Activated naive CD4-positive, alpha-beta T cell treated with anti-CD3 and anti-CD28 coated beads for 36 hours (primary cell): ENCODE data around the gene PRDM1. TPM values are rescaled to one million over a fixed set of nuclear protein-coding genes. Genes with fewer than 3 reads are reported as not detected.
A peak's percentile ranks its signal among the peaks of the same experiment; 100 is the strongest.

Experiments used
- CTCF ChIA-PET: fragments of 350-600 bp; sonication (Branson Sonifier 250); formaldehyde crosslinking; loops from one replicate; lab custom pipeline; 2021; ENCODE audit warnings: antibody characterized with exemption; lab: Charles Lee
- DNase-seq: peaks from one replicate; pipeline ENCODE4 v3.0.0-alpha.2; 2020
- H3K27ac Mint-ChIP-seq: one replicate; pipeline ENCODE4 v1.8.0; 2021; ENCODE audit warnings: mild to moderate bottlenecking, mixed read lengths
- H3K27me3 Mint-ChIP-seq: one replicate; pipeline ENCODE4 v1.8.0; 2021; ENCODE audit warnings: low read depth, mixed read lengths
- H3K36me3 Mint-ChIP-seq: one replicate; pipeline ENCODE4 v1.8.0; 2021; ENCODE audit warnings: low read depth, mixed read lengths
- H3K4me1 Mint-ChIP-seq: one replicate; pipeline ENCODE4 v1.8.0; 2021; ENCODE audit warnings: low read depth, mixed read lengths
- H3K4me3 Mint-ChIP-seq: one replicate; pipeline ENCODE4 v1.8.0; 2021; ENCODE audit warnings: mild to moderate bottlenecking, moderate library complexity, mixed read lengths
- H3K9me3 Mint-ChIP-seq: one replicate; pipeline ENCODE4 v1.8.0; 2021; ENCODE audit warnings: mixed read lengths
- intact Hi-C: fragments of 100-400 bp; cut with micrococcal nuclease; formaldehyde crosslinking; loops from one replicate; pipeline ENCODE4 v1.15.1; 2023
- total RNA-seq, 2 experiments: library from RNA; stranded (reverse); gene quantifications; one replicate each; pipeline ENCODE4 v1.2.3, GENCODE V29; 2021

Gene PRDM1
- total RNA-seq, 2 experiments from 2014 or later = 3.4 to 4.0 TPM

GRCh38 chr6:106134906-106135634 is 48.9 kb downstream of the PRDM1 start:
- no peak overlapping the region for H3K4me3 Mint-ChIP-seq
- H3K4me1 Mint-ChIP-seq = peaks cover 2% of the 10 kb centered on the region
- no peaks in the 10 kb centered on the region for H3K9me3 Mint-ChIP-seq
- CTCF ChIA-PET = interaction anchor here (0.6 to 1.1 kb wide), 2 partner anchors 11 kb away, joined by 3 to 4 read pairs; no protein-coding TSS in a partner anchor
- no peak for DNase-seq
- no peak overlapping the region for H3K27ac Mint-ChIP-seq
- intact Hi-C loops = no loop called here
- H3K27me3 Mint-ChIP-seq = no peaks in the 10 kb centered on the region
- no peaks in the 10 kb centered on the region for H3K36me3 Mint-ChIP-seq

GRCh38 chr6:106135911-106136571 is 49.9 kb downstream of the PRDM1 start:
- intact Hi-C loops = no loop called here
- H3K9me3 Mint-ChIP-seq = no peaks in the 10 kb centered on the region
- CTCF ChIA-PET = interaction anchor here (0.6 to 1.1 kb wide), 2 partner anchors 10 to 12 kb away, joined by 3 to 4 read pairs; no protein-coding TSS in a partner anchor
- H3K4me3 Mint-ChIP-seq = no peak overlapping the region
- peaks cover 2% of the 10 kb centered on the region for H3K4me1 Mint-ChIP-seq
- no peaks in the 10 kb centered on the region for H3K27me3 Mint-ChIP-seq
- DNase-seq = no peak
- no peaks in the 10 kb centered on the region for H3K36me3 Mint-ChIP-seq
- H3K27ac Mint-ChIP-seq = no peak overlapping the region

GRCh38 chr6:106136845-106137244 is 50.7 kb downstream of the PRDM1 start:
- CTCF ChIA-PET = no interaction called here
- Mint-ChIP-seq H3K36me3 (no peaks in the 10 kb centered on the region), H3K4me3 (no peak overlapping the region), H3K27ac (no peak overlapping the region), H3K9me3 (no peaks in the 10 kb centered on the region), H3K27me3 (no peaks in the 10 kb centered on the region), H3K4me1 (peaks cover 10% of the 10 kb centered on the region)
- DNase-seq = no peak
- intact Hi-C loops = no loop called here

- Mint-ChIP-seq H3K27ac (no peak overlapping the region), H3K4me1 (peaks cover 22% of the 10 kb centered on the region), H3K27me3 (no peaks in the 10 kb centered on the region), H3K9me3 (no peaks in the 10 kb centered on the region), H3K4me3 (no peak overlapping the region), H3K36me3 (no peaks in the 10 kb centered on the region)
- CTCF ChIA-PET = interaction anchor here (0.7 kb wide), 1 partner anchor 403 kb away, joined by 6 read pairs; no protein-coding TSS in a partner anchor
- no peak for DNase-seq
- intact Hi-C loops = no loop called here
Observed at GRCh38 chr6:106138151-106138550, 52.0 kb downstream of the PRDM1 start.

- H3K4me1 Mint-ChIP-seq = peaks cover 31% of the 10 kb centered on the region
- peak overlapping the region; percentile 13 for H3K4me3 Mint-ChIP-seq
- H3K27ac Mint-ChIP-seq = peak overlapping the region; percentile 83
- H3K9me3 Mint-ChIP-seq = no peaks in the 10 kb centered on the region
- peak; percentile 75 for DNase-seq
- H3K27me3 Mint-ChIP-seq = no peaks in the 10 kb centered on the region
- intact Hi-C loops = loop anchor here (1.0 to 5.0 kb wide), 7 partner anchors 23 to 659 kb away; no protein-coding TSS in a partner anchor
- CTCF ChIA-PET = interaction anchor here (0.9 to 2.1 kb wide), 8 partner anchors 9 to 82 kb away, joined by 3 to 8 read pairs (median 4); no protein-coding TSS in a partner anchor
- H3K36me3 Mint-ChIP-seq = no peaks in the 10 kb centered on the region
Observed at GRCh38 chr6:106141441-106142237, 55.5 kb downstream of the PRDM1 start.

- no peak overlapping the region for H3K27ac Mint-ChIP-seq
- no peaks in the 10 kb centered on the region for H3K27me3 Mint-ChIP-seq
- CTCF ChIA-PET = interaction anchor here (1.1 to 2.5 kb wide), 2 partner anchors 27 to 52 kb away, joined by 3 to 7 read pairs; no protein-coding TSS in a partner anchor
- intact Hi-C loops = loop anchor here (1.0 to 5.0 kb wide), 2 partner anchors 41 to 661 kb away; no protein-coding TSS in a partner anchor
- peak; percentile 29 for DNase-seq
- H3K9me3 Mint-ChIP-seq = no peaks in the 10 kb centered on the region
- no peak overlapping the region for H3K4me3 Mint-ChIP-seq
- H3K36me3 Mint-ChIP-seq = no peaks in the 10 kb centered on the region
- H3K4me1 Mint-ChIP-seq = peaks cover 31% of the 10 kb centered on the region
Observed at GRCh38 chr6:106142876-106143431, 56.8 kb downstream of the PRDM1 start.

GRCh38 chr6:106143665-106144064 is 57.5 kb downstream of the PRDM1 start:
- H3K27ac Mint-ChIP-seq = no peak overlapping the region
- H3K4me3 Mint-ChIP-seq = no peak overlapping the region
- H3K36me3 Mint-ChIP-seq = no peaks in the 10 kb centered on the region
- DNase-seq = no peak
- no peaks in the 10 kb centered on the region for H3K27me3 Mint-ChIP-seq
- no peaks in the 10 kb centered on the region for H3K9me3 Mint-ChIP-seq
- peaks cover 31% of the 10 kb centered on the region for H3K4me1 Mint-ChIP-seq
- intact Hi-C loops = loop anchor here (5.0 kb wide), 1 partner anchor 661 kb away; no protein-coding TSS in a partner anchor
- CTCF ChIA-PET = interaction anchor here (2.5 kb wide), 1 partner anchor 26 kb away, joined by 7 read pairs; no protein-coding TSS in a partner anchor

- Mint-ChIP-seq H3K4me1 (peaks cover 42% of the 10 kb centered on the region), H3K4me3 (no peak overlapping the region), H3K27me3 (no peaks in the 10 kb centered on the region), H3K36me3 (no peaks in the 10 kb centered on the region), H3K27ac (no peak overlapping the region), H3K9me3 (no peaks in the 10 kb centered on the region)
- intact Hi-C loops = no loop called here
- CTCF ChIA-PET = interaction anchor here (0.7 kb wide), 1 partner anchor 853 kb away, joined by 3 read pairs; no protein-coding TSS in a partner anchor
- DNase-seq = no peak
Observed at GRCh38 chr6:106145144-106145543, 59.0 kb downstream of the PRDM1 start.

- CTCF ChIA-PET = no interaction called here
- Mint-ChIP-seq H3K9me3 (no peaks in the 10 kb centered on the region), H3K4me1 (peaks cover 41% of the 10 kb centered on the region), H3K36me3 (no peaks in the 10 kb centered on the region), H3K27ac (no peak overlapping the region), H3K27me3 (no peaks in the 10 kb centered on the region), H3K4me3 (no peak overlapping the region)
- DNase-seq = peak; percentile 36
- intact Hi-C loops = no loop called here
Observed at GRCh38 chr6:106145741-106146227, 59.6 kb downstream of the PRDM1 start.

- intact Hi-C loops = no loop called here
- CTCF ChIA-PET = interaction anchor here (0.8 to 1.0 kb wide), 3 partner anchors 11 to 77 kb away, joined by 3 to 4 read pairs (median 3); no protein-coding TSS in a partner anchor
- no peaks in the 10 kb centered on the region for H3K27me3 Mint-ChIP-seq
- H3K36me3 Mint-ChIP-seq = no peaks in the 10 kb centered on the region
- H3K4me3 Mint-ChIP-seq = no peak overlapping the region
- H3K27ac Mint-ChIP-seq = no peak overlapping the region
- DNase-seq = no peak
- peaks cover 32% of the 10 kb centered on the region for H3K4me1 Mint-ChIP-seq
- H3K9me3 Mint-ChIP-seq = no peaks in the 10 kb centered on the region
Observed at GRCh38 chr6:106146852-106147351, 60.8 kb downstream of the PRDM1 start.

GRCh38 chr6:106147476-106147875 is 61.3 kb downstream of the PRDM1 start:
- Mint-ChIP-seq H3K9me3 (peaks cover 2% of the 10 kb centered on the region), H3K27ac (no peak overlapping the region), H3K4me3 (no peak overlapping the region), H3K27me3 (no peaks in the 10 kb centered on the region), H3K36me3 (no peaks in the 10 kb centered on the region), H3K4me1 (peaks cover 31% of the 10 kb centered on the region)
- CTCF ChIA-PET = interaction anchor here (1.0 kb wide), 1 partner anchor 76 kb away, joined by 3 read pairs; no protein-coding TSS in a partner anchor
- intact Hi-C loops = no loop called here
- no peak for DNase-seq
